Upper lobe of left lung (tissue), 4 donors: ENCODE measurements around the gene IL22RA1.

ENCODE experiments used
- POLR2A ChIP-seq, 4 donors: fragments of 450-650 bp; IDR thresholded peaks; one replicate each; pipeline ENCODE4 v1.5.1; 2016 to 2017; ENCODE audit warnings: antibody characterized with exemption in 4 of 4, mild to moderate bottlenecking in 2 of 4
- TF ChIP-seq, protein P1 (sequence below), 6 experiments: fragments of 450-650 bp in 4 of 6; fragments of 200-600 bp in 2 of 6; sonication (generic) in 2 of 6; IDR thresholded peaks; one replicate each; pipeline ENCODE4 v1.5.1; 2016 to 2019; ENCODE audit warnings: antibody characterized with exemption in 6 of 6

DNA sequence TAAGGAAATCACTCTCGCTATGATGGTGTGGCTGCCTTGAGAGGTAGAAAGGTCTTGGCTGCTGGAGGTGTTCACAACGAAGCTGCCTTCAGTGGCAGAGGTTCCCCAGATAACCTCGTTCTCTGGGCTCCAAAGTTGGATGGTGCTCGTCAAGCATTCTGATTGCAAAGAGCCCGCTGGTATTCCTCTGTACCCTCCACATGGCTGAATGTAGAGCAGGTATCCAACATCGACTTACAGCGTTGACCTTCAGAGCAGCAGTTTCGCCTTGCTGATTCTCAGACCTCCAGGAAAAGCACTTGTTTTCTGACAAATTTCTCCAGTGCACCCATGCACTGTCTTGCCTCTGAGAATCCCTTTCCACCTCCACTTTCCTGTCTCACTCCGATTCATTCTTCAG lies 4.3 kb upstream of the IL22RA1 start:
- TF ChIP-seq, protein P1, sequence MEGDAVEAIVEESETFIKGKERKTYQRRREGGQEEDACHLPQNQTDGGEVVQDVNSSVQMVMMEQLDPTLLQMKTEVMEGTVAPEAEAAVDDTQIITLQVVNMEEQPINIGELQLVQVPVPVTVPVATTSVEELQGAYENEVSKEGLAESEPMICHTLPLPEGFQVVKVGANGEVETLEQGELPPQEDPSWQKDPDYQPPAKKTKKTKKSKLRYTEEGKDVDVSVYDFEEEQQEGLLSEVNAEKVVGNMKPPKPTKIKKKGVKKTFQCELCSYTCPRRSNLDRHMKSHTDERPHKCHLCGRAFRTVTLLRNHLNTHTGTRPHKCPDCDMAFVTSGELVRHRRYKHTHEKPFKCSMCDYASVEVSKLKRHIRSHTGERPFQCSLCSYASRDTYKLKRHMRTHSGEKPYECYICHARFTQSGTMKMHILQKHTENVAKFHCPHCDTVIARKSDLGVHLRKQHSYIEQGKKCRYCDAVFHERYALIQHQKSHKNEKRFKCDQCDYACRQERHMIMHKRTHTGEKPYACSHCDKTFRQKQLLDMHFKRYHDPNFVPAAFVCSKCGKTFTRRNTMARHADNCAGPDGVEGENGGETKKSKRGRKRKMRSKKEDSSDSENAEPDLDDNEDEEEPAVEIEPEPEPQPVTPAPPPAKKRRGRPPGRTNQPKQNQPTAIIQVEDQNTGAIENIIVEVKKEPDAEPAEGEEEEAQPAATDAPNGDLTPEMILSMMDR (IDR thresholded peaks at IDR 0.05) = no peak
- no peak for TF ChIP-seq POLR2A (IDR thresholded peaks at IDR 0.05)
